ENCODE results near the gene KLK15. TPM values are rescaled to one million over a fixed set of nuclear protein-coding genes. Genes with fewer than 3 reads are reported as not detected.

KLK15 gene
- total RNA-seq, 1 donor from 2014 or later: not detected

DNA sequence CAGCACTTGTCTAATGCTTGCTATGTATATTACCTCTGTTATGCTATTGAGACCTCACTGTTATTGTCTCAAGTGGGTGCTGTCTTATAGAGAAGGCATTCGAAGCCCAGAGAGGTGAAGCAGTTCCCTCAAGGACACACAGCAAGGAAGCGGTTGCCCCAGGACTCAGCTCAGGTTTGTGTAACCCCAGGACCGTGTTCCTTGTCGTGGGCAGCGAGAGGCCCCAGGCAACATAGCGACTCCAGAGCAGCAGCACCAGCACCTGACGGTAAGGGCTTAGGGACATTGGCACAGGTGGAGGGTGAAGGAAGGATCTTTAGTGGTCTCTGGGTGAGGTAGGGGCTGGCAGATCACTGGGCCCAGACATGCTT, 2.4 kb downstream of the KLK15 start:
- Mint-ChIP-seq H3K27me3 (ENCODE audit: low read depth, unreplicated experiment) (peaks cover 46% of the 10 kb centered on the region), H3K4me3 (ENCODE audit: unreplicated experiment) (no peak overlapping the region), H3K36me3 (ENCODE audit: low read depth, unreplicated experiment) (no peaks in the 10 kb centered on the region), H3K27ac (ENCODE audit: unreplicated experiment) (no peak overlapping the region), H3K9me3 (ENCODE audit: unreplicated experiment) (peaks cover 14% of the 10 kb centered on the region), H3K4me1 (ENCODE audit: low read depth, unreplicated experiment) (no peaks in the 10 kb centered on the region)
- Histone ChIP-seq H3K4me1 (ENCODE audit: insufficient read depth, low read length) (no peaks in the 10 kb centered on the region), H3K79me2 (ENCODE audit: insufficient read depth, low read length) (no peaks in the 10 kb centered on the region), H3K9ac (ENCODE audit: low read length) (no peak overlapping the region), H3K9me3 (ENCODE audit: insufficient read depth, low read depth, low read length) (no peaks in the 10 kb centered on the region), H3K27ac (ENCODE audit: low read depth, low read length) (no peak overlapping the region), H4K20me1 (ENCODE audit: insufficient read depth, low read length) (no peaks in the 10 kb centered on the region), H3K36me3 (ENCODE audit: insufficient read depth, low read length) (no peaks in the 10 kb centered on the region), H3K4me2 (ENCODE audit: low read length) (no peak overlapping the region), H2AFZ (ENCODE audit: low read depth, low read length) (no peak overlapping the region), H3K27me3 (ENCODE audit: insufficient read depth, low read length) (no peaks in the 10 kb centered on the region), H3K4me3 (ENCODE audit: insufficient read depth, low read depth, low read length) (no peak overlapping the region)
- TF ChIP-seq, protein P1, sequence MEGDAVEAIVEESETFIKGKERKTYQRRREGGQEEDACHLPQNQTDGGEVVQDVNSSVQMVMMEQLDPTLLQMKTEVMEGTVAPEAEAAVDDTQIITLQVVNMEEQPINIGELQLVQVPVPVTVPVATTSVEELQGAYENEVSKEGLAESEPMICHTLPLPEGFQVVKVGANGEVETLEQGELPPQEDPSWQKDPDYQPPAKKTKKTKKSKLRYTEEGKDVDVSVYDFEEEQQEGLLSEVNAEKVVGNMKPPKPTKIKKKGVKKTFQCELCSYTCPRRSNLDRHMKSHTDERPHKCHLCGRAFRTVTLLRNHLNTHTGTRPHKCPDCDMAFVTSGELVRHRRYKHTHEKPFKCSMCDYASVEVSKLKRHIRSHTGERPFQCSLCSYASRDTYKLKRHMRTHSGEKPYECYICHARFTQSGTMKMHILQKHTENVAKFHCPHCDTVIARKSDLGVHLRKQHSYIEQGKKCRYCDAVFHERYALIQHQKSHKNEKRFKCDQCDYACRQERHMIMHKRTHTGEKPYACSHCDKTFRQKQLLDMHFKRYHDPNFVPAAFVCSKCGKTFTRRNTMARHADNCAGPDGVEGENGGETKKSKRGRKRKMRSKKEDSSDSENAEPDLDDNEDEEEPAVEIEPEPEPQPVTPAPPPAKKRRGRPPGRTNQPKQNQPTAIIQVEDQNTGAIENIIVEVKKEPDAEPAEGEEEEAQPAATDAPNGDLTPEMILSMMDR (IDR thresholded peaks at IDR 0.05; ENCODE audit: insufficient read depth, low read depth, low read length): no peak
- TF ChIP-seq EZH2 (IDR thresholded peaks at IDR 0.05; ENCODE audit: insufficient read depth, low read length): no peak
- FAIRE-seq (no peak), DNase-seq (ENCODE audit: low read depth) (no peak)

DNA sequence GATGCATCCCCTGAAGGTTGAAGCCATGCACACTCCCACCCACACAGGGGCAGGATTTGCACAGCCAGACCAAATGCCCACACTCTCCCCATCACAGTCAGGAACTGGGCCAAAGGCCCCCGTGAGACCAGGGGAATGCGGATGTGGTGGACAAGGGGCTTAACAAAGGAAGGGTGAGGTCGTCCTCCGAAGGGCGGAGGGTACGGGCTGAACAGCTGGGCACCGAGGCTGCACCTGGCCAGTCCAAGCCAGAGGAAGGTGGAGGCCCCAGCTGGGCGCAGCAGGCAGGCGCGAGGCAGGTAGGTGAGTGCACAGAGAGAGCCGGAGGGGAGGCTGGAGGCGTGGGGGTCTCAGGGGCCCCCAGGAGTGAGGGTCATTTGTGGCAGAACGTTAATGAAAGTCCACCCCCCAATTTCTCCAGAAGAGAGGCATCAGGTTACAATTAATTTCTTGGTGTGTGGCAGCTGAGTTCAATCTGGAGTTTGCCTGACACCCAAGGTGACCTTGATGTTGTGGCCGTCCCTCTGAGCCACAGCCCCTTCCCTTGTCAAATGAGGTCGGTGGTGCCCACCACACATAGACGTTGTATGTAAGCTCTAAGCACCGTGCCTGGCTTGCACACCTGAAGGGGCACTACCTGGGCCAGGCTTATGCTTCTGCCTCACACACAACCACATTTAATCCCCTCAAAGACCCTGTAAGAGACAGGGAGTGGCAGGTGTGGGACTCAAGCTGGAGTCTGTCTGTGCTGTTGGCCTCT, 2.9 kb downstream of the KLK15 start:
- H4K20me1 ChIP-seq (ENCODE audit: insufficient read depth, low read length): no peaks in the 10 kb centered on the region
- FAIRE-seq (no peak), DNase-seq (ENCODE audit: low read depth) (no peak)
- H3K36me3 ChIP-seq (ENCODE audit: insufficient read depth, low read length): no peaks in the 10 kb centered on the region
- no peak overlapping the region for H3K9ac ChIP-seq (ENCODE audit: low read length)
- no peaks in the 10 kb centered on the region for H3K9me3 ChIP-seq (ENCODE audit: insufficient read depth, low read depth, low read length)
- Mint-ChIP-seq H3K27me3 (ENCODE audit: low read depth, unreplicated experiment) (peaks cover 51% of the 10 kb centered on the region), H3K4me3 (ENCODE audit: unreplicated experiment) (no peak overlapping the region), H3K36me3 (ENCODE audit: low read depth, unreplicated experiment) (no peaks in the 10 kb centered on the region), H3K27ac (ENCODE audit: unreplicated experiment) (no peak overlapping the region), H3K4me1 (ENCODE audit: low read depth, unreplicated experiment) (no peaks in the 10 kb centered on the region), H3K9me3 (ENCODE audit: unreplicated experiment) (peaks cover 14% of the 10 kb centered on the region)
- no peaks in the 10 kb centered on the region for H3K79me2 ChIP-seq (ENCODE audit: insufficient read depth, low read length)
- TF ChIP-seq, protein P1 (IDR thresholded peaks at IDR 0.05; ENCODE audit: insufficient read depth, low read depth, low read length): no peak
- no peak for TF ChIP-seq EZH2 (IDR thresholded peaks at IDR 0.05; ENCODE audit: insufficient read depth, low read length)
- no peak overlapping the region for H3K4me3 ChIP-seq (ENCODE audit: insufficient read depth, low read depth, low read length)
- no peak overlapping the region for H2AFZ ChIP-seq (ENCODE audit: low read depth, low read length)
- no peak overlapping the region for H3K4me2 ChIP-seq (ENCODE audit: low read length)
- no peak overlapping the region for H3K27ac ChIP-seq (ENCODE audit: low read depth, low read length)
- no peaks in the 10 kb centered on the region for H3K27me3 ChIP-seq (ENCODE audit: insufficient read depth, low read length)
- H3K4me1 ChIP-seq (ENCODE audit: insufficient read depth, low read length): no peaks in the 10 kb centered on the region

DNA sequence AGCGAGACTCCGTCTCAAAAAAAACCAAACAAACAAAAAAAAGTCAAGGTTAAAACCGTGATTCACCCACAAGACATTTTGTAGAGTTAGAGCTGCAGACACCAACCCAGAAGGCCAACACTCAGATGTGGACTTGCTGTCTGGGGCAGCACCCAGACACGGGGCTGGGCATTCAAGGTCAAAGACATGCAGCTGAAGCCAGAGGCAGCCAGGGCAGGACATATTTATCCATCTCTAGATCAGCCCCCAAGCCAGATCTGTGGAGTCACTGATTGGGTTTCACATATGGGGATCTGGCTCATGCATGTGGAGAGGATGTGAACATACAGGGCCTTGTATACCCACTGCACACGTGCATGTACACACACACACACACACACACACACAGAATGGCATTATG, 3.6 kb downstream of the KLK15 start:
- H3K27me3 ChIP-seq (ENCODE audit: insufficient read depth, low read length): no peaks in the 10 kb centered on the region
- Mint-ChIP-seq H3K4me3 (ENCODE audit: unreplicated experiment) (no peak overlapping the region), H3K4me1 (ENCODE audit: low read depth, unreplicated experiment) (no peaks in the 10 kb centered on the region), H3K36me3 (ENCODE audit: low read depth, unreplicated experiment) (no peaks in the 10 kb centered on the region), H3K9me3 (ENCODE audit: unreplicated experiment) (peaks cover 12% of the 10 kb centered on the region), H3K27me3 (ENCODE audit: low read depth, unreplicated experiment) (peaks cover 49% of the 10 kb centered on the region), H3K27ac (ENCODE audit: unreplicated experiment) (no peak overlapping the region)
- no peaks in the 10 kb centered on the region for H4K20me1 ChIP-seq (ENCODE audit: insufficient read depth, low read length)
- no peak overlapping the region for H3K9ac ChIP-seq (ENCODE audit: low read length)
- FAIRE-seq (no peak), DNase-seq (ENCODE audit: low read depth) (no peak)
- H3K9me3 ChIP-seq (ENCODE audit: insufficient read depth, low read depth, low read length): no peaks in the 10 kb centered on the region
- no peaks in the 10 kb centered on the region for H3K79me2 ChIP-seq (ENCODE audit: insufficient read depth, low read length)
- H3K36me3 ChIP-seq (ENCODE audit: insufficient read depth, low read length): no peaks in the 10 kb centered on the region
- no peak overlapping the region for H3K4me2 ChIP-seq (ENCODE audit: low read length)
- TF ChIP-seq EZH2 (IDR thresholded peaks at IDR 0.05; ENCODE audit: insufficient read depth, low read length): no peak
- TF ChIP-seq, protein P1 (IDR thresholded peaks at IDR 0.05; ENCODE audit: insufficient read depth, low read depth, low read length): no peak
- no peak overlapping the region for H3K4me3 ChIP-seq (ENCODE audit: insufficient read depth, low read depth, low read length)
- H3K27ac ChIP-seq (ENCODE audit: low read depth, low read length): no peak overlapping the region
- H3K4me1 ChIP-seq (ENCODE audit: insufficient read depth, low read length): no peaks in the 10 kb centered on the region
- H2AFZ ChIP-seq (ENCODE audit: low read depth, low read length): no peak overlapping the region

All from astrocyte (in vitro differentiated cells and primary cell).